T-helper 1 cell treated with Interleukin-12 subunit alpha and Interleukin-12 subunit beta and Interleukin-4 antibody, amounts not matched to agents 30 μg/mL and 1 μg/mL, for 36 hours (primary cell): Measurements from ENCODE around the gene SPINK5.

Source experiments
- H3K27ac Mint-ChIP-seq: one replicate; pipeline ENCODE4 v1.8.0; 2021; ENCODE audit warnings: mild to moderate bottlenecking, mixed read lengths
- H3K27me3 Mint-ChIP-seq: one replicate; pipeline ENCODE4 v1.8.0; 2021; ENCODE audit warnings: low read depth, mixed read lengths
- H3K36me3 Mint-ChIP-seq: one replicate; pipeline ENCODE4 v1.8.0; 2021; ENCODE audit warnings: low read depth, mixed read lengths
- H3K4me1 Mint-ChIP-seq: one replicate; pipeline ENCODE4 v1.8.0; 2021; ENCODE audit warnings: low read depth, mixed read lengths
- H3K4me3 Mint-ChIP-seq: one replicate; pipeline ENCODE4 v1.8.0; 2021; ENCODE audit warnings: mild to moderate bottlenecking, moderate library complexity, mixed read lengths
- H3K9me3 Mint-ChIP-seq: one replicate; pipeline ENCODE4 v1.8.0; 2021; ENCODE audit warnings: mixed read lengths

The SPINK5 gene

GRCh38 chr5:148186248-148187003 is 122.6 kb downstream of the SPINK5 start:
- peaks cover 4% of the 10 kb centered on the region for H3K36me3 Mint-ChIP-seq
- H3K4me3 Mint-ChIP-seq, result no peak overlapping the region
- peak overlapping the region; percentile 59 for H3K27ac Mint-ChIP-seq
- H3K4me1 Mint-ChIP-seq, result peaks cover 8% of the 10 kb centered on the region
- H3K9me3 Mint-ChIP-seq, result no peaks in the 10 kb centered on the region
- H3K27me3 Mint-ChIP-seq, result peaks cover 3% of the 10 kb centered on the region
